Fibroblast of skin of left quadriceps (primary cell): ENCODE data around the gene OSM.
"Not testable (repeated sequence)": the region's sequence is repeated elsewhere in the genome, so short reads cannot be mapped to it uniquely, and the experiment has no call there.

Source experiments
- DNase-seq, 2 experiments: peaks; one replicate each; pipeline ENCODE4 v3.0.0-alpha.2; 2013; ENCODE audit warnings: low read depth in 2 of 2

The OSM gene

GRCh38 chr22:30227438-30228228 is 39.0 kb downstream of the OSM start:
- DNase-seq, result no peak

- DNase-seq, result no peak
Measured at GRCh38 chr22:30226192-30226832, 40.3 kb downstream of the OSM start.

DNA sequence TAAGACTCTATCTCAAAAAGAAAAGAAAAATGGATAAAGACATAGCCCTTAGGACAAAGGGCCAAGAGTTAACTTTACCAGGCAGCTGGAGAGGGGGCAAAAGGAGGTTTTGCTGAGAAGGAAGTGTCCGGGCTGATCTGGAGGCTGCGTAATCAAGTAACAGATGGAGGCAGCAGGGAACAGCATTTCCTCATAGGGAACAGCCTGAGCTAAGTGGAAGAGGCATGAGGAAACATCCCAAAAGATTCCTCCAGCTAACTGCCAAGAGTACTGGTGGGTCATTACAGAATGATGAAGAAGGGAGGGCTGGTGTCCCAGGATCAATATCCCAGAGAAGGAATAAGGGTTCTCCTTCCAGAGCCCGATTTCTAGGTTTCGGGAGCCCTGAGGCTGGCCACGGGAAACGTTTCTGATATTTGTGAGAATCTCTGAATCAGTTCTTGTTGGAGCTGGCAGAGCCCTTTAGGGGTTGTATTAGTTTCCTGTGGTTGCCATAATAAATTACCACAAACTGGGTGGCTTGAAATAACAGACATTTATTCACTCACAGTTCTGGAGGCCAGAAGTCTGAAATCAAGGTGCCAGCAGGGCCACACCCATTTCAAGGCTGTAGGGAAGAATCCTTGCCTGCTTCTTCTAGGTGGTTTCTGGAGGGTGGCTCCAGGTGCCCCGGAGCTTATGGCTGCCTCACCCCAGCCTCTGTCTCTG is 41.3 kb downstream of the OSM start:
- DNase-seq, result no peak

GRCh38 chr22:30224161-30224857 is 42.3 kb downstream of the OSM start:
- DNase-seq, result no peak

- DNase-seq, result no peak
Measured at GRCh38 chr22:30223303-30223702, 43.3 kb downstream of the OSM start.

- no peak for DNase-seq
Measured at GRCh38 chr22:30222321-30222720, 44.3 kb downstream of the OSM start.

- DNase-seq, result no peak
Measured at GRCh38 chr22:30221121-30221992, 45.3 kb downstream of the OSM start.

GRCh38 chr22:30220338-30221012 is 46.2 kb downstream of the OSM start:
- no peak for DNase-seq

DNA sequence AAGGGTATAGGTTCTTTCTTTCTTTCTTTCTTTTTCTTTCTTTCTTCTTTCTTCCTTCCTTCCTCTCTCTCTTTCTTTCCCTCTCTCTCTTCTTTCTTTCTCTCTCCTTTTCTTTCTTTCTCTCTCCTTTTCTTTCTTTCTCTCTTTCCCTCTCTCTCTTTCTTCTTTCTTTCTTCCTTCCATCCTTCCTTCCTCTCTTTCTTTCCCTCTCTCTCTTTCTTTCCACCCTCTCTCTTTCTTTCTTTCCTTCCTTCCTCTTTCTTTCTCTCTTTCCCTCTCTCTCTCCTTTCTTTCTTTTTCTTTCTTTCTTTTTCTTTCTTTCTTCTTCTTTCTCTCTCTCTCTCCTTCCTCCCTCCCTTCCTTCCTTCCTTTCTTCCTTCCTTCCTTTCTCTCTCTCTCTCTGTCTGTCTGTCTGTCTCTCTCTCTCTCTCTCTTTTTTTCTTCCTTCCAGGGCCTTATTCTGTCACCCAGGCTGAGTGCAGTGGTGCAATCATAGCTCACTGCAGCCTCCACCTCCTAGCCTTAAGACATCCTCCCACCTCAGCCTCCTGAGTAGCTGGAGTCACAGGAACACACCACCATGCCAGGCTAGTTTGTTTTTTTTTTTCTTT is 46.9 kb downstream of the OSM start:
- DNase-seq, result no peak

- DNase-seq, result no peak
Measured at GRCh38 chr22:30219049-30219654, 47.5 kb downstream of the OSM start.

- no peak for DNase-seq
Measured at GRCh38 chr22:30217698-30218560, 48.7 kb downstream of the OSM start.

- no peak for DNase-seq
Measured at GRCh38 chr22:30216710-30217109, 49.9 kb downstream of the OSM start.

DNA sequence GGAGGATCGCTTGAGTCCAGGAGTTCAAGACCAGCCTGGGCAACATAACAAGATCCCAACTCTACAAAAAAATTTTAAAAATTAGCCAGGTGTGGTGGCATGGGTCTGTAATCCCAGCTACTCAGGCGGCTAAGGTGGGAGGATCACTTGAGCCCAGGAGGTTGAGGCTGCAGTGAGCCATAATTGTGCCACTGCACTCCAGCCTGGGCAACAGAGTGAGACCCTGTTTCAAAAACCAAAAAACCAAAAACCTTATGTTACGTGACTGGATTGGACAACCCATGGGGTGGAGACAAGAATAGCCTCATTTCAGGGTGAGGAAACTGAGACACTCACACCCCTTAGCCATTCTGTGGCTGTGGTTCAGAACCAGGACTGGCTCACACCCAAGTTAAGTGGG is 50.4 kb downstream of the OSM start:
- DNase-seq, result not testable (repeated sequence)

- DNase-seq, result no peak
Measured at GRCh38 chr22:30214703-30215407, 51.8 kb downstream of the OSM start.

DNA sequence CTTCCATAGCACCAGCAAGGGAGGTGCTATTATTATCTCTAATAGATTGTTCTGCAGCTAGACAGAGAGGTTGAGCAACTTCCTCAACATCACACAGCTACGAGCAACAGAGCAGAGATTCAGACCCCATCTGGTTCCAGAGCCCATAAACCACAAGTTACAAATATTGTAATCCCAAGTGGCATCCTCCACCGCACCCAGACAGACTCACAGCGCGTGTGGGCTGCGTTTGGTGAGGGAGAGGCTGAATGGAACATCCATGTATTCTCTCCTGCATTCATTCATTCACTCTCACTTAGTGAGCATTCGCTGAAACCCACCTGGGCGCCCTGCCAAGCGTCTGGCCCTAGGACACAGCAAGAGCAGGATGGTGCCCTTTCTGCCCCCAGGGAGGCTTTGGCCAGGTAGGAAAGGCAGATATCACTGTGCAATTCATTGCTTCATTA is 53.6 kb downstream of the OSM start:
- no peak for DNase-seq
